Thymus (tissue), 11 donors: Measurements from ENCODE around the gene SLC23A1. TPM values are rescaled to one million over a fixed set of nuclear protein-coding genes. Genes with fewer than 3 reads are reported as not detected.

Experiments used
- DNase-seq, 9 donors: peaks; one replicate each; pipeline ENCODE4 v3.0.0-alpha.2; 2013; ENCODE audit warnings: low spot score in 9 of 9, low read depth in 6 of 9, missing footprints in 1 of 9
- H3K27ac ChIP-seq, 2 donors: one replicate each; pipeline ENCODE4 v1.5.1; 2013; ENCODE audit warnings: control low read depth in 1 of 2, low read depth in 1 of 2, low read length in 1 of 2, mild to moderate bottlenecking in 1 of 2, moderate library complexity in 1 of 2
- H3K27me3 ChIP-seq, 2 donors: one replicate each; pipeline ENCODE4 v1.5.1; 2013; ENCODE audit warnings: low read length in 1 of 2; ENCODE audit not compliant: control insufficient read depth in 2 of 2, insufficient read depth in 1 of 2
- H3K36me3 ChIP-seq, 2 donors: one replicate each; pipeline ENCODE4 v1.5.1; 2013; ENCODE audit warnings: low read length in 1 of 2, mild to moderate bottlenecking in 1 of 2, moderate library complexity in 1 of 2; ENCODE audit not compliant: control insufficient read depth in 2 of 2, insufficient read depth in 2 of 2
- H3K4me1 ChIP-seq, 2 donors: one replicate each; pipeline ENCODE4 v1.5.1; 2013; ENCODE audit warnings: low read length in 2 of 2; ENCODE audit not compliant: control insufficient read depth in 2 of 2, insufficient read depth in 2 of 2
- H3K4me3 ChIP-seq, 2 donors: one replicate each; pipeline ENCODE4 v1.5.1; 2013; ENCODE audit warnings: low read length in 2 of 2, control low read depth in 1 of 2, mild to moderate bottlenecking in 1 of 2
- H3K9me3 ChIP-seq, 2 donors: one replicate each; pipeline ENCODE4 v1.5.1; 2013; ENCODE audit warnings: low read length in 1 of 2, mild to moderate bottlenecking in 1 of 2; ENCODE audit not compliant: control insufficient read depth in 2 of 2, insufficient read depth in 1 of 2
- WGBS: extraction: QIAGEN DNeasy Blood & Tissue Kit; methylation state at CpG from one replicate; pipeline ENCODE4 v1.1.7; 2013; 5-methylcytosine and 5-hydroxymethylcytosine counted together
- polyA plus RNA-seq: library from polyadenylated mRNA; stranded (reverse); fragments of 200-250 nt; gene quantifications from one replicate; pipeline ENCODE4 v1.2.3, GENCODE V29; 2013
- total RNA-seq: library from RNA; stranded (reverse); fragments of 120-200 nt; gene quantifications from one replicate; pipeline ENCODE4 v1.2.4, GENCODE V29; 2013
- donor health status: healthy.

The SLC23A1 gene
- total and polyA plus RNA-seq, 2 donors = 1.1 to 5.4 TPM

DNA sequence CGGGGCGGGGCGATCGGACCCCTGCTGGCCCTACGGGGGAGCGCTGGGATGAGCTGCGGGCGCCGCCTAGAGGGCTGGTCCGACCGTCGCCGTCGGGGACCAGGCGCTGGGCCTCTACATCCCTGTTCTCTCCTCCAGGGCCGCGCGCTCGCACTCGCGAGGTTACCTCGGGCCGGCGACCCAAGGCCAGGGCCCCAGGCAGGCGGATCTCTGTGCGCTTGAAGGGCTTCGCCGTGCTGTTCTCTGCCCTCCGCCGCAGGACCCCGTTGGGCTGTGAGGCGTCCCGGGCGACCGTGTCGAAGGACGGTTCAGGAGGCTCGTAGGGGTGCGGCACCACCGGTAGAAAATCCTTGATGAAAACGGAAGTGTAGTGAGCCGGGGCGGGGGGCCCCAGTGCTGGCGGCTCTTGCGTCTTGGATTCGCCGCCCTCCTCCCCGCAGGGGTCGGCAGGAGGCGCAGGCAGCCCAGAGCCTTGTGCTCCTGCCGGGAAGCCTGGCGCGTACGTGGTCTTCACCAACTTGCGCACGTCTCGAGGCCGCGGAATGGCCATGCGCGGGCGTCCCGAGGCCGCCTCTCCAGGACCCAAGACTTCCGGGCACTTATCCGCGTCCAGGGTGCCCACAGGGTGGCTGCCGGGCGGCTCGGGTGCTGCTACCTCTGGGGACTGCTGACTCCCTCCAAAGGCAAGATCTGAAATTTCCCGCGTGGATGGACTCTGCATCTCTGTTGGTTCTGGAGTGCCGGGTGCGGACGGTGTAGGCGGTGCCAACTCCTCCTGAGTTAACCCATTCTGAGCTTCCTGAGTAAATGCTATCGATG, 9.8 kb upstream of the SLC23A1 start:
- Histone ChIP-seq H3K27ac (peak overlapping the region; percentile 76 to 100), H3K27me3 (peaks cover 0 to 38% of the 10 kb centered on the region in 2 donors), H3K4me1 (peaks cover 35 to 80% of the 10 kb centered on the region in 2 donors), H3K36me3 (peaks cover 0 to 14% of the 10 kb centered on the region in 2 donors), H3K9me3 (peaks cover 0 to 5% of the 10 kb centered on the region in 2 donors), H3K4me3 (peak overlapping the region; percentile 55 to 79)
- DNase-seq = peak in 7 of 9 donors; percentile 65 to 92 (median 83)
- under 1% methylated on average over 77 of the region's 77 CpGs for WGBS

GRCh38 chr5:139392324-139392677, 9.2 kb upstream of the SLC23A1 start:
- Histone ChIP-seq H3K4me3 (peak overlapping the region; percentile 55 to 79), H3K27ac (peak overlapping the region; percentile 76 to 100), H3K27me3 (peaks cover 0 to 38% of the 10 kb centered on the region in 2 donors), H3K9me3 (peaks cover 0 to 5% of the 10 kb centered on the region in 2 donors), H3K36me3 (peaks cover 0 to 18% of the 10 kb centered on the region in 2 donors), H3K4me1 (peaks cover 35 to 86% of the 10 kb centered on the region in 2 donors)
- WGBS = under 1% methylated on average over 36 of the region's 36 CpGs
- peak in 1 of 9 donors; percentile 27 for DNase-seq

DNA sequence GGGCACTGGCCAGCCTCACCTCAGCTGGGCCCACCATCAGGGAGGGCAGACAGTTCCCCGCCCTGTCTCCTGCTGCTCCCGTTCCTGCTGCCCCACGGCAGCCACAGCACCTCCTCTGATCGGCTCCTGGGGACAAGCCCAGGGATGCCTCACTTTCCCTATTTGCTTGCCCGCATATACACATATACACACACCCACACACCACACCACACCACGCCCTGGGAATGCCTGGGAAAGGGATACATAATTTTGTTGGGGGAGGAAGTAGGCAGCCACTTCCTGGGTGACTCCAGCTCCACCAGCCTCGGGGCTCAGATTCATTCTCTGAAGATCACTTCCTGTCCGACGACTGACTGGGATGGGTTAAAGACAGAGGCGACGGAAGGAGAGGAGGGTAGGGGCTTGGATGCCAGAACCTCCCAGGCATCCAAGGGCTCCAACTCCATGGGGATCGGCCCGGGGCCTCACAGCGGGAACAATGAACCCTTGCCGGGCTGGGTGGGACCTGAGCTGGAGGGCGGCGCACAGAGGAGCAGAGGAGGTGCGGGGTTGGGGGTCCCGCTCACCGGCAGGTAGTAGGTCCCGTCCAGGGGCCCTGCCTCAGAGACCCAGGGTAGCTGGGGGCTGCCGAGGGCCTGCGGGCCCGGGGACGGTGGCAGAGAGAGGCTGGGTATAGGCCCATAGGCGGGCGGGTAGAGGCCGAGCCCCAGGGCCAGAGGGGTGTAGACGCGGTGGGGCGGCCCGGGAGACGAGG, 8.7 kb upstream of the SLC23A1 start:
- Histone ChIP-seq H3K9me3 (peaks cover 0 to 5% of the 10 kb centered on the region in 2 donors), H3K36me3 (peaks cover 0 to 20% of the 10 kb centered on the region in 2 donors), H3K27ac (peak overlapping the region; percentile 78 to 100), H3K4me3 (peak overlapping the region; percentile 55 to 79), H3K27me3 (peaks cover 0 to 38% of the 10 kb centered on the region in 2 donors), H3K4me1 (peaks cover 35 to 89% of the 10 kb centered on the region in 2 donors)
- DNase-seq = peak in 3 of 9 donors; percentile 45 to 76 (median 49)
- WGBS = 9% methylated on average over 33 of the region's 33 CpGs

- Histone ChIP-seq H3K27me3 (peaks cover 0 to 38% of the 10 kb centered on the region in 2 donors), H3K36me3 (peaks cover 4 to 25% of the 10 kb centered on the region in 2 donors), H3K4me1 (peaks cover 38 to 89% of the 10 kb centered on the region in 2 donors), H3K27ac (peak overlapping the region; percentile 85 to 100), H3K4me3 (peak overlapping the region; percentile 79 to 100), H3K9me3 (peaks cover 0 to 5% of the 10 kb centered on the region in 2 donors)
- 71% methylated on average over 10 of the region's 10 CpGs for WGBS
- peak in 1 of 9 donors; percentile 28 for DNase-seq
Observed at GRCh38 chr5:139390639-139391569, 7.8 kb upstream of the SLC23A1 start.

DNA sequence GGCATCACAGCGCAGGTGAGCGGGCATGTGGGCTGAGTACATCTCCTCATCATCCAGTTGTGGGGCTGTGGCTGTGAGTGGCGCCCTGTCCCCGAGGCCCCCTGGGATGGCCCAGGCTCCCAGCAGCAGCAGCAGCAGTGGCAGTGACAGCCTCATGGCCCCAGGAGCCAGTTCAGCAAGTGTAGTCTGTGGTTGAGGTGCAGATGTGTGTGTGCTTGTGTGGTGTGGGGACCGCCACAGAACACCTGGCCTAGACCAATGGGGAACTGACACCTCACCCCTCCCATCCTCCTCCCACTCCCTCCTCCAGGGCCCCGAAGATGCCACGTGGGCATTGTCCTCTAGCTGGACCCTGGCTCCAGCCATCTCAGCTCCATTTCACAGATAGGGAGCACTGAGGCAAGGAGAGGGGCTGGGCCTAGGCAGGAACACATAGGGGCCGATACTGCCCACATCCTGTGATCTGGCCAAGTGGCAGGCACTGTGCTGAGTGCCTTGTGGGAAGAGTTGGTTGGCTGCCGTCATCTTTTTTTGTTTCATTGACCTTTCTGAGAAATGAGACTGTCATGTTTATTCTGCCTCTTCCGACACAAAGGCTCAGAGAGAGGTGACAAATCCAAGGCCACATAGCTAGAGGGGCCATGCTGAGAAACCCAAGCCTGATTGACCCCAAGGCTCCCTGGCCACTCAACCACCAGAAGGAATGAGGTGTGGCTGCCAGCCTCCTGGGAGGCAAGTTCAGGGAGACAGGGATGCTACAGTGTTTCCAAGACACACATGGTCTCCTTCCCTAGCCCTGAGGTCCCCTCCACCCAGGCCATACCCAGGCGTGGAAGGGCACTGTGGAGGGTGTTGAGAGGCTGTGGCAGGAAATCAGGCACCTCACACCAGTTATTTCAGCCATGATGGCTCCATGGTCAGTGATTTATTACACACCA, 6.9 kb upstream of the SLC23A1 start, which contains the start of gene MZB1:
MZB1 (minus strand) TSS at position 213 of the 938 bp plus-strand sequence; CDS start at position 156, 57 bp downstream.
- DNase-seq = peak in 7 of 9 donors; percentile 73 to 94 (median 85)
- Histone ChIP-seq H3K9me3 (peaks cover 0 to 3% of the 10 kb centered on the region in 2 donors), H3K4me3 (peak within 1 kb of the TSS; percentile 72 to 100), H3K36me3 (peaks cover 4 to 23% of the 10 kb centered on the region in 2 donors), H3K27me3 (peaks cover 0 to 30% of the 10 kb centered on the region in 2 donors), H3K4me1 (peaks cover 46 to 89% of the 10 kb centered on the region in 2 donors), H3K27ac (peak within 1 kb of the TSS; percentile 85 to 100)
- WGBS = 14% methylated on average over 11 of the region's 11 CpGs

GRCh38 chr5:139388198-139388821, 5.2 kb upstream of the SLC23A1 start:
- H3K4me3 ChIP-seq = peak overlapping the region; percentile 72 to 100
- peak in 7 of 9 donors; percentile 73 to 96 (median 89) for DNase-seq
- H3K9me3 ChIP-seq = peaks cover 0 to 2% of the 10 kb centered on the region in 2 donors
- H3K36me3 ChIP-seq = peaks cover 4 to 23% of the 10 kb centered on the region in 2 donors
- H3K27ac ChIP-seq = peak overlapping the region; percentile 92 to 100
- WGBS = 4% methylated on average over 8 of the region's 8 CpGs
- peaks cover 45 to 95% of the 10 kb centered on the region in 2 donors for H3K4me1 ChIP-seq
- H3K27me3 ChIP-seq = peaks cover 0 to 13% of the 10 kb centered on the region in 2 donors

DNA sequence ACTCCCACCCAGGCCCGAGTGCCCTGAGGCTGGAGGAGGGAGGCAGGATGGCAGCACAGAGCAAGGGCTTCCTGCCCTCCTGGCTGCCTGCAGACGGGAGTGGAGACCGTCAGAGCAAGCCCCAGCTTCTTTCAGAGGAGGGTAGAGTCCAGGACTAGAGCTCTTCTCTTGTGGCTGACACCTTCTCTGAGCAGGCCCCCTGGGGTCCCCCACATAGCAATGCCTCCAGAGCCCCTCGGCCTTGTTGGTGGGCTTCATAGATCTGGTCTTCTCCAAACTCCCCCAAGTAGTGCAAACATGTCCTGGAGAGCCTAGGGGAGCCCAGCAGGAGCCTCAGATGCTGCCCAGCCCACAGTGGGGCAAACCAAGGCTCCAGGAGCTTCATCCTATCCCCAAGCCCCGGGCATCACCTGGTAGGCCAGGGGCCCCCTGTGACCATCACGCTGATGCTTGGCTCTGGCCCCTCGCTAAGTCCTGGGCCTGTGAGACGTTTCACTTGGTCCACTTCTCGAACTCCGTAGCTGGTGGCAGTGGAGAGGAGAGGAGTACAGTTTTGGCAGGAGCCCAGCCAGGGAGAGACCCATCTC, 4.6 kb upstream of the SLC23A1 start:
- Histone ChIP-seq H3K27ac (peak overlapping the region; percentile 92 to 100), H3K4me1 (peaks cover 45 to 94% of the 10 kb centered on the region in 2 donors), H3K4me3 (peak overlapping the region; percentile 72 to 100), H3K9me3 (no peaks in the 10 kb centered on the region), H3K27me3 (peaks cover 0 to 7% of the 10 kb centered on the region in 2 donors), H3K36me3 (peaks cover 4 to 23% of the 10 kb centered on the region in 2 donors)
- peak in 3 of 9 donors; percentile 32 to 74 (median 47) for DNase-seq
- WGBS = 8% methylated on average over 10 of the region's 10 CpGs
